H1 (cell line): ENCODE data around the gene RINT1. TPM values are rescaled to one million over a fixed set of nuclear protein-coding genes. Genes with fewer than 3 reads are reported as not detected.

Experiments used
- RAD21 ChIP-seq, 2 experiments: IDR thresholded peaks in 1 of 2; conservative IDR thresholded peaks in 1 of 2; 2 replicates each; pipeline ENCODE4 v1.6.1; 2011; ENCODE audit warnings: low read depth in 2 of 2, low read length in 2 of 2, improper control_type of control experiment in 1 of 2, inconsistent platforms in 1 of 2, mild to moderate bottlenecking in 1 of 2, moderate library complexity in 1 of 2
- polyA plus RNA-seq, 7 experiments: library from polyadenylated mRNA; depleted of rRNA in 3 of 7; stranded (reverse) in 5 of 7; unstranded in 2 of 7; fragments of >200 nt in 5 of 7; fragments of 200-250 nt in 2 of 7; gene quantifications; 1 replicate in 5 of 7; 2 replicates in 1 of 7; 4 replicates in 1 of 7; pipeline versions ENCODE4 v1.2.1 to v1.2.3, GENCODE V29; 2011 to 2013; ENCODE audit warnings: missing spikeins in 2 of 7, mixed read lengths in 2 of 7
- total RNA-seq: library from RNA; stranded (reverse); fragmentation: NEBNext Ultra II Directional; extraction: Animal tissue kit (Norgen Biotek cat#: 25700); gene quantifications from 2 replicates; pipeline ENCODE4 v1.2.1, GENCODE V29; 2021
- TF ChIP-seq, protein P1 (sequence below): fragments of 300-600 bp; sonication (generic); IDR thresholded peaks from 2 replicates; pipeline ENCODE4 v1.7.1; 2012; ENCODE audit warnings: low read length, moderate library complexity, mild to moderate bottlenecking, inconsistent platforms; ENCODE audit not compliant: insufficient replicate concordance

RINT1 gene
- total and polyA plus RNA-seq, 2 of the 8 experiments (the other 6 are each of a cell fraction or from before 2014, with no cell fraction given): 7.8 to 21.8 TPM

GRCh38 chr7:105524840-105525239 is 7.2 kb upstream of the RINT1 start (continued):
- TF ChIP-seq, protein P1, sequence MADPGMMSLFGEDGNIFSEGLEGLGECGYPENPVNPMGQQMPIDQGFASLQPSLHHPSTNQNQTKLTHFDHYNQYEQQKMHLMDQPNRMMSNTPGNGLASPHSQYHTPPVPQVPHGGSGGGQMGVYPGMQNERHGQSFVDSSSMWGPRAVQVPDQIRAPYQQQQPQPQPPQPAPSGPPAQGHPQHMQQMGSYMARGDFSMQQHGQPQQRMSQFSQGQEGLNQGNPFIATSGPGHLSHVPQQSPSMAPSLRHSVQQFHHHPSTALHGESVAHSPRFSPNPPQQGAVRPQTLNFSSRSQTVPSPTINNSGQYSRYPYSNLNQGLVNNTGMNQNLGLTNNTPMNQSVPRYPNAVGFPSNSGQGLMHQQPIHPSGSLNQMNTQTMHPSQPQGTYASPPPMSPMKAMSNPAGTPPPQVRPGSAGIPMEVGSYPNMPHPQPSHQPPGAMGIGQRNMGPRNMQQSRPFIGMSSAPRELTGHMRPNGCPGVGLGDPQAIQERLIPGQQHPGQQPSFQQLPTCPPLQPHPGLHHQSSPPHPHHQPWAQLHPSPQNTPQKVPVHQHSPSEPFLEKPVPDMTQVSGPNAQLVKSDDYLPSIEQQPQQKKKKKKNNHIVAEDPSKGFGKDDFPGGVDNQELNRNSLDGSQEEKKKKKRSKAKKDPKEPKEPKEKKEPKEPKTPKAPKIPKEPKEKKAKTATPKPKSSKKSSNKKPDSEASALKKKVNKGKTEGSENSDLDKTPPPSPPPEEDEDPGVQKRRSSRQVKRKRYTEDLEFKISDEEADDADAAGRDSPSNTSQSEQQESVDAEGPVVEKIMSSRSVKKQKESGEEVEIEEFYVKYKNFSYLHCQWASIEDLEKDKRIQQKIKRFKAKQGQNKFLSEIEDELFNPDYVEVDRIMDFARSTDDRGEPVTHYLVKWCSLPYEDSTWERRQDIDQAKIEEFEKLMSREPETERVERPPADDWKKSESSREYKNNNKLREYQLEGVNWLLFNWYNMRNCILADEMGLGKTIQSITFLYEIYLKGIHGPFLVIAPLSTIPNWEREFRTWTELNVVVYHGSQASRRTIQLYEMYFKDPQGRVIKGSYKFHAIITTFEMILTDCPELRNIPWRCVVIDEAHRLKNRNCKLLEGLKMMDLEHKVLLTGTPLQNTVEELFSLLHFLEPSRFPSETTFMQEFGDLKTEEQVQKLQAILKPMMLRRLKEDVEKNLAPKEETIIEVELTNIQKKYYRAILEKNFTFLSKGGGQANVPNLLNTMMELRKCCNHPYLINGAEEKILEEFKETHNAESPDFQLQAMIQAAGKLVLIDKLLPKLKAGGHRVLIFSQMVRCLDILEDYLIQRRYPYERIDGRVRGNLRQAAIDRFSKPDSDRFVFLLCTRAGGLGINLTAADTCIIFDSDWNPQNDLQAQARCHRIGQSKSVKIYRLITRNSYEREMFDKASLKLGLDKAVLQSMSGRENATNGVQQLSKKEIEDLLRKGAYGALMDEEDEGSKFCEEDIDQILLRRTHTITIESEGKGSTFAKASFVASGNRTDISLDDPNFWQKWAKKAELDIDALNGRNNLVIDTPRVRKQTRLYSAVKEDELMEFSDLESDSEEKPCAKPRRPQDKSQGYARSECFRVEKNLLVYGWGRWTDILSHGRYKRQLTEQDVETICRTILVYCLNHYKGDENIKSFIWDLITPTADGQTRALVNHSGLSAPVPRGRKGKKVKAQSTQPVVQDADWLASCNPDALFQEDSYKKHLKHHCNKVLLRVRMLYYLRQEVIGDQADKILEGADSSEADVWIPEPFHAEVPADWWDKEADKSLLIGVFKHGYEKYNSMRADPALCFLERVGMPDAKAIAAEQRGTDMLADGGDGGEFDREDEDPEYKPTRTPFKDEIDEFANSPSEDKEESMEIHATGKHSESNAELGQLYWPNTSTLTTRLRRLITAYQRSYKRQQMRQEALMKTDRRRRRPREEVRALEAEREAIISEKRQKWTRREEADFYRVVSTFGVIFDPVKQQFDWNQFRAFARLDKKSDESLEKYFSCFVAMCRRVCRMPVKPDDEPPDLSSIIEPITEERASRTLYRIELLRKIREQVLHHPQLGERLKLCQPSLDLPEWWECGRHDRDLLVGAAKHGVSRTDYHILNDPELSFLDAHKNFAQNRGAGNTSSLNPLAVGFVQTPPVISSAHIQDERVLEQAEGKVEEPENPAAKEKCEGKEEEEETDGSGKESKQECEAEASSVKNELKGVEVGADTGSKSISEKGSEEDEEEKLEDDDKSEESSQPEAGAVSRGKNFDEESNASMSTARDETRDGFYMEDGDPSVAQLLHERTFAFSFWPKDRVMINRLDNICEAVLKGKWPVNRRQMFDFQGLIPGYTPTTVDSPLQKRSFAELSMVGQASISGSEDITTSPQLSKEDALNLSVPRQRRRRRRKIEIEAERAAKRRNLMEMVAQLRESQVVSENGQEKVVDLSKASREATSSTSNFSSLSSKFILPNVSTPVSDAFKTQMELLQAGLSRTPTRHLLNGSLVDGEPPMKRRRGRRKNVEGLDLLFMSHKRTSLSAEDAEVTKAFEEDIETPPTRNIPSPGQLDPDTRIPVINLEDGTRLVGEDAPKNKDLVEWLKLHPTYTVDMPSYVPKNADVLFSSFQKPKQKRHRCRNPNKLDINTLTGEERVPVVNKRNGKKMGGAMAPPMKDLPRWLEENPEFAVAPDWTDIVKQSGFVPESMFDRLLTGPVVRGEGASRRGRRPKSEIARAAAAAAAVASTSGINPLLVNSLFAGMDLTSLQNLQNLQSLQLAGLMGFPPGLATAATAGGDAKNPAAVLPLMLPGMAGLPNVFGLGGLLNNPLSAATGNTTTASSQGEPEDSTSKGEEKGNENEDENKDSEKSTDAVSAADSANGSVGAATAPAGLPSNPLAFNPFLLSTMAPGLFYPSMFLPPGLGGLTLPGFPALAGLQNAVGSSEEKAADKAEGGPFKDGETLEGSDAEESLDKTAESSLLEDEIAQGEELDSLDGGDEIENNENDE: no peak
- no peak for TF ChIP-seq RAD21 (IDR thresholded peaks at IDR 0.05 in 1 of 2, conservative IDR thresholded peaks at IDR 0.05 in 1 of 2; ENCODE audit: low read depth in 2 of 2, low read length in 2 of 2)
